ENCODE data around the gene TSGA10.

TSGA10 gene

GRCh38 chr2:99141110-99142108 is 13.3 kb downstream of the TSGA10 start, which contains the start of gene C2orf15:
Gene C2orf15, plus strand, starts transcription at chr2:99141707. Its CDS starts 8,852 bp downstream, at chr2:99150559.
- Histone ChIP-seq H3K27ac (ENCODE audit: extremely low read depth, low read depth, low read length) (peak within 1 kb of the TSS; percentile 74; the same call in 1 of the 2 replicates), H3K36me3 (ENCODE audit: control insufficient read depth in 2 of 2, insufficient read depth in 1 of 2, low read length in 2 of 2) (no peaks in the 10 kb centered on the region; a peak in 1 of 3 replicates), H3K4me3 (ENCODE audit: low read depth, low read length) (peak within 1 kb of the TSS; percentile 81), H3K9me3 (ENCODE audit: control insufficient read depth, insufficient read depth, low read depth, low read length) (no peaks in the 10 kb centered on the region; the same call in 1 of the 2 replicates), H3K4me1 (ENCODE audit: control insufficient read depth, insufficient read depth, low read length) (peaks cover 2% of the 10 kb centered on the region; the same call in 1 of the 2 replicates)
- ChIA-PET CTCF (interaction anchor here (0.6 to 1.1 kb wide), 2 partner anchors 195 to 252 kb away, joined by 3 read pairs; partner anchors contain the start of gene TXNDC9), POLR2A (interaction anchor here (0.5 to 2.8 kb wide), 17 partner anchors 10 to 377 kb away, joined by 3 to 58 read pairs (median 4); partner anchors contain the start of genes CRACDL, EIF5B, LIPT1 and MITD1)
- TF ChIP-seq ZNF202 (tag by site-specific recombination; IDR thresholded peaks at IDR 0.05; ENCODE audit: borderline replicate concordance): no peak
- TF ChIP-seq ZNF362 (tag by site-specific recombination; IDR thresholded peaks at IDR 0.05): no peak
- no peak for TF ChIP-seq ZNF701 (tag by site-specific recombination; IDR thresholded peaks at IDR 0.05)
- no peak for TF ChIP-seq ZNF404 (tag by site-specific recombination; IDR thresholded peaks at IDR 0.05)
- TF ChIP-seq ZSCAN16 (tag by site-specific recombination; IDR thresholded peaks at IDR 0.05): no peak
- no peak for TF ChIP-seq OSR2 (tag by site-specific recombination; IDR thresholded peaks at IDR 0.05)
- no peak for TF ChIP-seq ZNF174 (tag by site-specific recombination; IDR thresholded peaks at IDR 0.05)
- peak; percentile 87 for TF ChIP-seq GLIS2 (tag by site-specific recombination; IDR thresholded peaks at IDR 0.05)
- TF ChIP-seq KLF17 (tag by site-specific recombination; IDR thresholded peaks at IDR 0.05): 0 out of 2 replicates have a peak, but pooled peaks have one; percentile 8
- TF ChIP-seq ZBTB6 (tag by site-specific recombination; IDR thresholded peaks at IDR 0.05): no peak
- no peak for TF ChIP-seq ZNF660 (tag by site-specific recombination; IDR thresholded peaks at IDR 0.05)
- peak; percentile 92 for TF ChIP-seq SCRT1 (tag by site-specific recombination; IDR thresholded peaks at IDR 0.05; ENCODE audit: borderline replicate concordance)
- TF ChIP-seq REST (tag by site-specific recombination; IDR thresholded peaks at IDR 0.05): no peak
- no peak for TF ChIP-seq ZNF791 (tag by site-specific recombination; IDR thresholded peaks at IDR 0.05)
- peak; percentile 94 for TF ChIP-seq ZBTB10 (tag by site-specific recombination; IDR thresholded peaks at IDR 0.05)
- peak; percentile 12; the same call in 1 of the 2 replicates for TF ChIP-seq ZBTB48 (tag by site-specific recombination; IDR thresholded peaks at IDR 0.05)
- TF ChIP-seq ZBTB7A (tag by site-specific recombination; IDR thresholded peaks at IDR 0.05; ENCODE audit: low read depth): no peak
- no peak for TF ChIP-seq ZNF664 (tag by site-specific recombination; IDR thresholded peaks at IDR 0.05)
- TF ChIP-seq WT1 (tag by site-specific recombination; IDR thresholded peaks at IDR 0.05): no peak
- no peak for TF ChIP-seq ZSCAN23 (tag by site-specific recombination; IDR thresholded peaks at IDR 0.05)
- no peak for TF ChIP-seq ZNF555 (tag by site-specific recombination; conservative IDR thresholded peaks at IDR 0.05)
- TF ChIP-seq ZNF488 (tag by site-specific recombination; IDR thresholded peaks at IDR 0.05): no peak
- TF ChIP-seq ZNF548 (tag by site-specific recombination; IDR thresholded peaks at IDR 0.05): no peak
- TF ChIP-seq SP3 (tag by site-specific recombination; IDR thresholded peaks at IDR 0.05): peak; percentile 98
- TF ChIP-seq GLIS1 (tag by site-specific recombination; IDR thresholded peaks at IDR 0.05): peak; percentile 86
- no peak for TF ChIP-seq ZNF2 (tag by site-specific recombination; IDR thresholded peaks at IDR 0.05)
- TF ChIP-seq ZNF561 (tag by site-specific recombination; IDR thresholded peaks at IDR 0.05; ENCODE audit: borderline replicate concordance): no peak
